Measurements from ENCODE around the gene PHOSPHO2.

The PHOSPHO2 gene

DNA sequence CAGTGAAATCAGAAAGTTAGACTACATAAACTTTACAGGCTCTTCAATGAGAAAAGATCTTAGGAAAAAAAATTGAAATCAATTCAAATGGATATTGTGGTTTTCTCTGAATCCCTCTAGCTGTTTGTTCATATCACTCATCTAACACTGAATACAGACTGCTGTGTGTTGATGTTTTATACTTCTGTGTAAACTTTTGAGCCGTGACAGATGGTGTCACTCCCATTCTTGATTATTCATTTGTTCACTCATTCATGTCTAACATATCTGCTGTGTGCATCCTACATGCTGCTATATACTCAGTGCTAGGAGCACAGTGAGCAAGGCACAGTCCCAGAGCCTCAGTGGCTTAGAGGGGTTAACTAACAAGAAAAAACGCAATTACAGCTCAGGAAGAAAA is 52.0 kb downstream of the PHOSPHO2 start:
- no peak overlapping the region for H3K4me3 ChIP-seq (ENCODE audit: low read depth in 1 of 5, low read length in 5 of 5)

DNA sequence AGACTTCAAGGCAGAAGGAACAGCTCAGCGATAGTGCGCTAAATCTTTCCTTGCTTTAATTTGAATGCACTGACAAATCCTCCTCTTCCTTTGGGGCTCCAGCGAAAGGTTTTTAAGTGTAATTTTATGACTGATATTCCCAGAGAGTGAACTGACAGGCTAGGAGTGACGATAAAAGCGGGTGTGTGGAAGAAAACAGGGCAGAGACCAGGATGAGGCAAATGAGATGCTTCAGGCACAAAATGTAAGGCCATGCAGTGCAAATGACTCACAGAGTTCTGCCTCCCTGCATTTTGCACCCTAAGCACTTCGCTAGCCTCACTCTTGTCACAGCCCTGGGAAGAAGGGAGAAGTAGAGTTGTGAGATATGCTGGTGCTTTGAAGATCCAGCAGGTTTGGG is 54.0 kb downstream of the PHOSPHO2 start:
- Histone ChIP-seq H3K9me3 (ENCODE audit: control insufficient read depth in 5 of 5, low read length in 5 of 5) (no peaks in the 10 kb centered on the region), H3K27me3 (ENCODE audit: control insufficient read depth in 5 of 5, insufficient read depth in 4 of 5, low read length in 5 of 5) (no peaks in the 10 kb centered on the region), H3K4me1 (ENCODE audit: control insufficient read depth in 5 of 5, insufficient read depth in 5 of 5, low read length in 5 of 5) (no peaks in the 10 kb centered on the region), H3K27ac (ENCODE audit: low read depth, low read length) (no peak overlapping the region), H3K9ac (ENCODE audit: low read length in 5 of 5) (no peak overlapping the region), H3K4me3 (ENCODE audit: low read depth in 1 of 5, low read length in 5 of 5) (no peak overlapping the region), H3K36me3 (ENCODE audit: control insufficient read depth in 5 of 5, insufficient read depth in 5 of 5, low read length in 5 of 5) (no peaks in the 10 kb centered on the region)

More for the DNA sequence above, 52.0 kb downstream of the PHOSPHO2 start:
- Histone ChIP-seq H3K9me3 (ENCODE audit: control insufficient read depth in 5 of 5, low read length in 5 of 5) (no peaks in the 10 kb centered on the region), H3K27ac (ENCODE audit: low read depth, low read length) (no peak overlapping the region), H3K27me3 (ENCODE audit: control insufficient read depth in 5 of 5, insufficient read depth in 4 of 5, low read length in 5 of 5) (no peaks in the 10 kb centered on the region), H3K9ac (ENCODE audit: low read length in 5 of 5) (no peak overlapping the region), H3K36me3 (ENCODE audit: control insufficient read depth in 5 of 5, insufficient read depth in 5 of 5, low read length in 5 of 5) (no peaks in the 10 kb centered on the region), H3K4me1 (ENCODE audit: control insufficient read depth in 5 of 5, insufficient read depth in 5 of 5, low read length in 5 of 5) (no peaks in the 10 kb centered on the region)

Measured in subcutaneous abdominal adipose tissue (tissue), 5 donors.